HG03469 (cell line): ENCODE measurements around the gene HM13.
"Not testable (repeated sequence)": the region's sequence is repeated elsewhere in the genome, so short reads cannot be mapped to it uniquely, and the experiment has no call there.

Experiments
- ATAC-seq: cut with Tn5 transposase; IDR thresholded peaks from one replicate; pipeline ENCODE4 v1.9.1; 2021; ENCODE audit warnings: mild to moderate bottlenecking, moderate library complexity, moderate number of reproducible peaks; ENCODE audit not compliant: unreplicated experiment

The HM13 gene

DNA sequence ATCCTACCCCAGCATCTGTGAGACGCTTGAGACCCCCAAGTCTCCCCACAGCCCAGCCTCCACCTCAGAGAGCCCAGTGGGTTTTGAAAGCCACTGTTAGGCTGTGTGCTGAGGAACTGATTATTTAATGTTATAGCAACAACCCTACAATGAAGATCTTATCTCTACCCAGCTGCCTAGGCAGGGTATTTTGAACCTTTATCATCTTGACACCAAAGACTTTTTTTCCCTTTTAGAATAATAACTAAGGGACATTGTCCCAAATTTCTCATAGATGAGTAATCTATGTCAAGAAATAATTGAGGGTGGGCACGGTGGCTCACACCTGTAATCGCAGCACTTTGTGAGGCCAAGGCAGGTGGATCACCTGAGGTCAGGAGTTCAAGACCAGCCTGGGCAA lies 26.2 kb downstream of the HM13 start:
- ATAC-seq, result no peak

DNA sequence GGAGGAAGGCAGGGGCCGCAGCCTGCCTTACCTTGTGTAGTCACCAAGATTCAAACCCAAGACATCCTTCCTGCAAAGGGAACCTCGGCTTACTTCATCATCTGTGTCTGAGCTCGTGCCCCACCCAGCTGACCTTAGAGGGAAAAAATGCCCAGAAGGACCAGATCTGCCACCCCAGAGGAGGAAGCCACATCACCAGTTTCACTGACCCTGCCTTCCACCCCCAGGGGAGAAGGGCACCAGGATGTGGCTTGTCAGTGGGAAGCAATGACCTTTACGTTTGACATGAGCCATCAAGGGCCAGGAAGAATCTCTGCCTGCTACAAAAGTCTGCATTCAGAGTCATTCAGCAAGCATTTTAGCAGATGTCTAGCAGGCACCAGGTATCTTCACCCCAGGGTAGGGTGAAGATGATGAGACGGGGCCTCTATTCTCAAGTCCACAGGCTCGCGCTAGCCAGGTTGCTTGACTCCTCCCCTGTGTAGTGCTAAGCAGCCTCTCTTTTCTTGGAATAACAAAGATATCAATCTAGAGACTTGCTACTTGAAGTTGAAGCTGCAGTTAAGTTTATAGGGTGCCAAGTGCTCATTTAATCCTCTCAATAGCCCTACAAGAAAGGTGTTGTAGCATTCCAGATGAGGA lies 28.1 kb downstream of the HM13 start:
- no peak for ATAC-seq

DNA sequence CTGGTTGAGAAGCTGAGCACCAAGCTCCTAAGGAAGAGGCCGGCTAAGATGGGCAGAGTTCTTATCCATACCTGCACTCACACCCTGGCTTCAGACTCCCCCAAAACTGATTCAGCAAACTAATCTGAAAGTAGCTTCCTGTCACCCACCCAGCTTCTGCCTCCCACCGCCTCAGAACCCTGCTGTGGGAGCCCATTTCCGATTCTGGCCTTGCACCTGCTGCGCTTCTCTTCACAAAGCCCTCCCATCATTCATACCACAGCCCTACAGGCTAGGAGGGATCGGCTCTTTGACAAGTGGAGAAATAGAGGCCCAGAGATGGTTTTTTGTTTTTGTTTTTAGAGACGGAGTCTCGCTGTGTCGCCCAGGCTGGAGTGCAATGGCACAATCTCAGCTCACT lies 28.7 kb downstream of the HM13 start:
- ATAC-seq, result no peak

DNA sequence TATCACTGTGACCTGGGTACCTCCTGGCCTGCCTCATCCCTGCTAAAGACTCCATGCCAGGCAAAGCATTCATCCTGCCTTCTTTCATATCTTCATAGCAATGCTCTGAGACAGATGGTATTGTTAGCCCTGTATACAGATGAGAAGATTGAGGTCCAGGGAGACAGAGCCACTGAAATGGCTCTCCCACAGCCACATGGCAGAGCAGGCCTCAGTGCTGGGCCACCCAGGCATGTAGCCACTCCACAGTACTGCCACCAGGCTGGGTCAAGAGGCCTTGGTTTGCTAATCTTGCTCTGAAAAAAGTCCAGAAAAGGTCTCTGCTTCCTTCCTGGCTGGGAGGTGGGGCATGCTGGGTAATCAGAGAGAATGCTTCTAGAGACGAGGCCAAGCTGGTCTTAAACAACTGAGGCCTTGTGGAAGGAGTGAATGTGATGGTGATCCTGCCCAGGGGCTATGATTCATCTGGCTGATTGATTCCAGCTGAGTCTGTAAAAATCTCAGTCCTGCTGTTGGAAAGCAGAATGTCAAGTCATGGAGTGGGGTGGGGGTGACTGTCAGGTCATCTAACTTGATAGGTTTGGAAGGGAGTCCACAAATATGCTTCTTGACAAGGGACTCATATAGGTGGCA lies 29.8 kb downstream of the HM13 start:
- ATAC-seq, result no peak

- ATAC-seq, result no peak
Measured at GRCh38 chr20:31544600-31544999, 30.4 kb downstream of the HM13 start.

DNA sequence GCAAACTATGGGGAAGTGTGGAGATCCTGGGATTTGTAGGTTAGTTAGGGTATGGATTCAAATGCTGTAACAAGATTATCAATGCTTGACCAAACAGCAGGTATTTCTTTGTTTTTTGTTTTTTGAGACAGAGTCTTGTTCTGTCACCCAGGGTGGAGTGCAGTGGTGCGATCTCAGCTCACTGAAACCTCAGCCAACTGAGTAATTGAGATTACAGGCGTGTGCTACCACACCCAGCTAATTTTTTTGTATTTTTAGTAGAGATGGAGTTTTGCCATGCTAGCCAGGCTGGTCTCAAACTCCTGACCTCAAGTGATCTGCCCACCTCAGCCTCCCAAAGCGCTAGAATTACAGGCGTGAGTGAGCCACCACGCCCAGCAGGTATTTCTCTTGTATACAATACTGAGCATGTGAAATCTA lies 31.4 kb downstream of the HM13 start:
- not testable (repeated sequence) for ATAC-seq

DNA sequence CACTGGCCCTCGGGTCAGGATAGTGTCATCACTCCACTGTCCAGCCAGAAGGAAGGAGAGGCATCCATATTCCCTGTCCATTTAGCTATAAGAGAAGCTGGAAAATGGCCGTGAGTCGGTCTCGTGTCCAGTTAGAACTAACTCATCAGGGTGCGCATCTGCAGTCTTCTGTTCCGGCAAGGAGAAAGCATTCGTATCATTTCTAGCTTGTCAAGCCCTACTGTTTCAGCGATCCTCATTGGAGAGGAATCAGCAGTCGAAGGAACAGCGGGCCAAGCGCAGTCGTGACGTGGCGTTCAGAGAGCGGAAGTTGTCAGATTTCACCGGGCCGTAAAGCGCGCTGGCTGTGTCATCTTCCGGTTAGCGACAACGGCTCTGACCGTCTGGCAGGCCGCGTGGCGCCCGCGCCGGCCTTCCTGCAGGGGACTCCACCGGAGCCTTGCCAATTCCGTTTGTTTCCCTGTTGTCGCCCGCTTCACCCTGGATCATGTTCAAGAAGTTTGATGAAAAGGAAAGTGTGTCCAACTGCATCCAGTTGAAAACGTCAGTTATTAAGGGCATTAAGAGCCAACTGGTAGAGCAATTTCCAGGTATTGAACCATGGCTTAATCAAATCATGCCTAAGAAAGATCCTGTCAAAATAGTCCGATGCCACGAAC lies 32.9 kb downstream of the HM13 start:
- peak; percentile 63 for ATAC-seq

DNA sequence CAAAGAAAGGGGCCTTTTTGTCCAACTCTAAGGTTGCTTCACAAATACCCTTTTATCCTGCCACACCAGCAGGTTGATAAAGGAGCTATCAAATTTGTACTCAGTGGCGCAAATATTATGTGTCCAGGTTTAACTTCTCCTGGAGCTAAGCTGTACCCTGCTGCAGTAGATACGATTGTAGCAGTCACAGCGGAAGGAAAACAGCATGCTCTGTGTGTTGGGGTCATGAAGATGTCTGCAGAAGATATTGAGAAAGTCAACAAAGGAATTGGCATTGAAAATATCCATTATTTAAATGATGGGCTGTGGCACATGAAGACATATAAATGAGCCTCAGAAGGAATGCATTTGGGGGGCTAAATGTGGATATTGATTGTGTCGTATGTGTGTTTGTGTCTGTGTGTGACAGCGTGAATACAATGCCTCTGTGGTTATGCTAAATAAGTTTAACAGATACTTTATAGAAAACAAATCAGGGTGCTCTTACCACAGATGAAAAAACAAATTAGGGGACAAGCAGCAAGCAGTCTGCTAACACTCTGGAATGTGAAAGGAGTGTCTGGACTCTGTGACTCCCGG lies 33.6 kb downstream of the HM13 start:
- no peak for ATAC-seq

- ATAC-seq, result no peak
Measured at GRCh38 chr20:31548820-31549512, 34.7 kb downstream of the HM13 start.

- ATAC-seq, result no peak
Measured at GRCh38 chr20:31549513-31549880, 35.3 kb downstream of the HM13 start.

DNA sequence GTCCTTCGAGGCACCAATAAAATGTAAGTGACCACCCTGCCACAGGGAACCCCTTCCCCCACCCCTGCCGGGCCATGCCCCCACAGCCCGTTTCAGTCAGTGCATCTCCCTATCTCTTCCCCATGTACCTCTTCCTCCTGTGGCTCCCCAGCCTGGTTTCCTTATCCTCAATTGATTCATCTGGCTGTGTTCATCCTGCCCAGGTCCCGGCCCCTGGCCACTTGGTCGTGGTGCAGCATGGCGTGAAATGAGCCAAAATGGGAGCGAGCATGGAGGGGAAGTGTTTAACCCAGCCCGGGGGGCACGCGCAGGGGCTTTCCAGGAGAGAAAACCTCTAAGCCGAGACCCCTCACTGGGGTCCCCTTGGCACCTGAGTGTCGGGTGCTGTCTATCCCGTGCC lies 35.9 kb downstream of the HM13 start:
- ATAC-seq, result no peak

GRCh38 chr20:31551163-31552081 lies 37.2 kb downstream of the HM13 start:
- no peak for ATAC-seq

DNA sequence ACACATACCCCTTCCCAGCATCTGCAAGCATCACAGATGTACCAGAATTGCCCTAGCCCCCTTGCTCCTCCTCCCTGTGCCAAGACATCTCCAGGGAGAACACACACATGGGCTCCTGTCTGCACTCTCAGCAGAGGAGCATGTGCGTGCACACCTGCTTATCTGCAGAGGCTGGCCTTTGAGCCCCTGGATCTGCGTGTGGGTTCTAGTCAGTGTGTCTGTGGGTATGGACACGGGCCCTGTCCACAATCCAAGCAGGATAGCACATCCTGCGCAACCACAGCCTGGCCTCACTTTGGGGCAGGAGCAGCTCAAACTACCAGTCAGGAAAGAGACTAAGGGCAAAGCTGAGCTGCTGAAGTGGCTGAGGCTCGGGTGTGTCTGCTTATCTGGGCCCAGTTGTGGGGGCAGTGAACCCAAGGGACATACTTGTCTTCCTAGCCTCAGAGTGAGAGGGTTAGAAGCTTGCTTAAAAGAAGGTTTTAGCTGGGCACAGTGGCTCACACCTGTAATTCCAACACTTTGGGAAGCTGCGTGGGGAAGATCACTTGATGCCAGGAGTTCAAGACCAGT lies 41.0 kb downstream of the HM13 start:
- no peak for ATAC-seq

- no peak for ATAC-seq
Measured at GRCh38 chr20:31559704-31560093, 45.5 kb downstream of the HM13 start.

DNA sequence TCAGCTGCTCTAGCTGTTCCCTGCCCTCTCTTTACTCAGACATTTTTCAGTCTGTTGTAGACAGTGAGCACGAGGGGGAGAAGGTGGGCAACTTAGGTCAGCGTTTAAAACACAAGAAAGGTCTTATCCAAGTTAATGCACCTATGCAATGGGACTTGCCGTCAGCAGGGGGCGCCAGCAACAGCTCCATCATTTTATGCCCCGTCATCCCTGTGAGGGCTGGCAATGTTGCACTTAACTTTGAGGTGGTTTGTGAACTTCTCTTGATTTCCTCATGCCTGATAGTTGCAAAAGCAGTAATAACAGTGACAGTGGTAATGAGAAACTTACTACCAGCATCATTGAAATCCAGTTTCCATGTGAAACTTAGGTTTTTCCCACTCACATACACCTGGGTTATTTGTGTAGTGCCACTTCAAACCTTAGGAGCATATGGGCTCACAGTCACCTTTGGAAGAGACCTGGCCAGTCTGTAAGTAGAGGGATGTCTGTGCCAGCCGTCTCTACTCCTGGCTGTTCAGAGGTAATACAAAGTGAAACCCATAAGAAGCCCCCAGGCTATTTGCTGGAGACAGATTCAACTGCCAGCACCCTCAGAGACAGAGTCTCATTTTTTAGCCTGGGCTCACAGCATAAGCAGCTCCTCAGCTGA lies 46.0 kb downstream of the HM13 start:
- ATAC-seq, result peak; percentile 57

GRCh38 chr20:31560746-31561598 lies 46.7 kb downstream of the HM13 start:
- no peak for ATAC-seq

DNA sequence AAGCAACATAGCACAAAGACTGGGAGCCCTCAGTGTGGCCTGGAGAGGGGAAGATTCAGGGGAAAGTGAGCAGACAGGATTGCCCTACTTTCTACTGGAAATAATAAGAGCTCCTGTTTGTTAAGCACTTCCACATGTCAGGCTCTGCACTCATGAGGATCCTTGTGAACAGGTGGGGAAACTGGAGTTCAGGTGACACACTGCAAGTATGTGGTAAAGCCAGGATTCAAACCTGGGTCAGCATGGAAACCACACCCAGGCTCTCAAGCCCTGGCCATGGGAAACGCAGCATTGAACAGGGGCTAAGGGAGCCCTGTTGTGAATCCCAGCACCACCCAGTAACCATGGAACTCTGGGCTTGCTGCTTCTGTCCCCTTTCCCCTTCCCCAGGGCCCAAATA lies 48.0 kb downstream of the HM13 start:
- no peak for ATAC-seq

DNA sequence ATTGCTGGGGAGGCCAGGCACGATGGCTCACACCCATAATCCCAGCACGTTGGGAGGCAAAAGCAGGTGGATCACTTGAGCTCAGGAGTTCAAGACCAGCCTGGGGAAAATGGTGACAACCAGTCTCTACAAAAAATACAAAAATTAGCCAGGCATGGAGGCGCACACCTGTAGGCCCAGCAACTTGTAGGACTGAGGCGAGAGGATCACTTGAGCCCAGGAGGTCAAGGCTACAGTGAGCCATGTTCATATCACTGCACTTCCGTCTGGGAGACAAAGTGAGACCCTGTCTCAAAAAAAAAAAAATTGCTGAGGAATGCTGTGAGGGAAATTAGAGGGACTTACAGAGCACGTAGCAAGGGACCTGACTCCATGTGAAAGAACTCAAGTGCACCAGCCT lies 50.0 kb downstream of the HM13 start:
- no peak for ATAC-seq
